ENCODE measurements around the gene EGFR.

The EGFR gene

DNA sequence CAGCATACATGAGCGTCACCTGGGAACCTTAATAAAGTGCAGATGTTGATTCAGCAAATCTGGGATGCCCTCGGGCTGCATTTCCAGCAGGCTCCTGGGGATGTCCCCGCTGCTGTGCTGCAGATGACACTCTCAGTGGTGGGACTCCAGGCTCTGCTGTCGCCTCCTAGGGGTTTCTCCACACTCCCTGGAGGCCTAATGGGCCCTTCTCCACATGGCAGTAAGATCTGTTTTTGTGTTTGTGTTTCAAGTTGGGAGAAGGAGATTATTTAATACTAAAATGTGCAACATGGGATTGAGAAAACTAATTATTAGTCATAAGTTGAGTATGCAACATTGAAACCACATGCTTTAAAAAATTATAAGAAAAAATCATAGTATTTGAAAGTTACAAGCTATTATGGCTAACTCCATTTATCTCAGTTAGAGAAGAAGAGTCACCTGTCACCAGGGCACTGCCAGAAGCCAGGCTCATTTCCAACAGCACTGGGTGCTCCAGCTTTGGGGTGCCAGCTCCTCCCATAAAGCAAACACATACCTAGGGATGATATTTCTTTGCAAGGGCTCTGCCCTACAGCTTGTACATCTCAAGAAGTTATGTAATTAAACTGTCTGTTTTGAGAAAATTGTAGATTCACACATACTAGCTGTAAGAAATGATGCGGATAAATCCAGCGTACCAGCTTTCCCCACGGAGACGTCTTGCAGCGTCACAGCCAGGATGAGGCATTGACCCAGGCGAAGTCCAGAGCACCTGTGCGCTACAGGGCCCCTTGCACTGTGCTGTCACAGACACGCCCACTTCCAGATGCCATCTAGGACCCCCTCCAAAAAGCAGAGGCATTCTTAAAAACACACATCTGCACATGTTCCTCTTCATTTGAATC, 106.4 kb downstream of the EGFR start:
- no peak for DNase-seq (ENCODE audit: low read depth in 2 of 2)

DNA sequence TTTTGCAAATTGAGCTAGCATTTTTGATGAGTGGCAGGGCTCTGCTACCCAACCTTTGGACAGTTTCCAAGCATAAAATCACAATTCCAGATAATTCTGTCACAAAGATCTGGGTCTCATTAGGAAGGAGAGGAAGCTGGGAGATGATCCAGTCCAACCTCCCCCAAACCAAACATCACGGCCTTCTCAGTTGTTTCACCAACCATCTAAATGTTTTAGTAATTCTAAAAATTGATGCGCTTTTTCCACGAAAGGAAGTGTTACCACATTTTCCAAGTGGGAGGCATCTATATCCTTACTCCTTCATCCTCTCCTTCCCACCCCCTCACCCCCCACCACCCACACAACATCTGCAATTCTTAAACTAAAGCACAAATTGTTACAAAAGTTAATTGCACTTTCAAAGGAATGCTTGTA, 108.3 kb downstream of the EGFR start:
- no peak for DNase-seq (ENCODE audit: low read depth in 2 of 2)

DNA sequence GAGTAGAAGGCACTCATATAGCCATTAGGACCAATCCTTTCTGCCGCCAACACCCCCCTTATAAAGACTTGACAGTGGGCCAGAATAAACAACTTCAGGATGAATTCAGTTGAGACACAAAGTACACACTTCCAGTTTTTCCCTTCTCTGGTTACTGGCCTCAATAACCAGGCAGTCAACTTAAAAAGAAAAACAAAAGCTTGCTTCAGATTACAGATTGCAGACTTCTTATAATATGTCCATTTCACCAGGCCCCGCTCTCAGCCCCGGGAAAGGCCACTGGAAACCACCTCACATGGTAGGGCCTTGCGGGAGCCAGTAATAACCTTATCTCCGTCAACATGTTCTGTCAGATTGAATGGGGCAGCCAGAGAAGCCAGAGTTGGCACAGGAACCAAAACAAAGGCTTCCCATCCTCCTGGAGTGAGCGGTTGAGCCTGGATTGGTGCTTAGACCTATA, 108.8 kb downstream of the EGFR start:
- no peak for DNase-seq (ENCODE audit: low read depth in 2 of 2)

DNA sequence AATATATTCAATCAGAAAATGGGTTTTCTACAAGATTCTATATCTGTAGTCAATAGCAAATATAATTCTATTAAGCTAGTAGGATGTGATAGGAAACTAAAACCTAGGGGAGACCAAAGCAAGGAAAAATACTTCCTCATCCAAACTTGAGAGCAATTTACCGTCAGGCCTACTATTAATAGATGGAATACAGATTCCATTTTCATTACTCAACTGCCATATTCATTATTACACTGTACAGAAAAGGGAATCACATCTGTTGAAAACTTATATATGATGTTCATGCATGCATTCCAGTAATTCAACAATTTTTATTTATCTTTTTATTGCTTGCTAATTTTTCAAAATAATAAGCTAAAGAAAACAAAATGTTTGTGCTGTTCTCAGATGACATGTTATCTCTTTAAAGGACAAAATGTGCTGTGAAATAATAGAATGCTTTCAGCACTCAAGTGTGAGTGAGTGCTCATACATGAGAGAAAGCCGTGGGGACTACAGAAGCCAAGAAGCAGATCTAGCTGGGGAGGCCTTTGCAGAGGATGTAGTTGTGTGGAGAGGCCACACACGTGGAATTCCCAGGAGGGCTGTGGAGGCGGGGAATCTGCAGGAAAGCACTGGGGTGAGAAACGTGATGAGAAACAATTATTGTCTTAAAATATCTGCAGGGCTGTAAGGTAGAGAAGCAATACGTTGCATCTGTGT, 110.0 kb downstream of the EGFR start:
- DNase-seq (ENCODE audit: low read depth in 2 of 2) = no peak

DNA sequence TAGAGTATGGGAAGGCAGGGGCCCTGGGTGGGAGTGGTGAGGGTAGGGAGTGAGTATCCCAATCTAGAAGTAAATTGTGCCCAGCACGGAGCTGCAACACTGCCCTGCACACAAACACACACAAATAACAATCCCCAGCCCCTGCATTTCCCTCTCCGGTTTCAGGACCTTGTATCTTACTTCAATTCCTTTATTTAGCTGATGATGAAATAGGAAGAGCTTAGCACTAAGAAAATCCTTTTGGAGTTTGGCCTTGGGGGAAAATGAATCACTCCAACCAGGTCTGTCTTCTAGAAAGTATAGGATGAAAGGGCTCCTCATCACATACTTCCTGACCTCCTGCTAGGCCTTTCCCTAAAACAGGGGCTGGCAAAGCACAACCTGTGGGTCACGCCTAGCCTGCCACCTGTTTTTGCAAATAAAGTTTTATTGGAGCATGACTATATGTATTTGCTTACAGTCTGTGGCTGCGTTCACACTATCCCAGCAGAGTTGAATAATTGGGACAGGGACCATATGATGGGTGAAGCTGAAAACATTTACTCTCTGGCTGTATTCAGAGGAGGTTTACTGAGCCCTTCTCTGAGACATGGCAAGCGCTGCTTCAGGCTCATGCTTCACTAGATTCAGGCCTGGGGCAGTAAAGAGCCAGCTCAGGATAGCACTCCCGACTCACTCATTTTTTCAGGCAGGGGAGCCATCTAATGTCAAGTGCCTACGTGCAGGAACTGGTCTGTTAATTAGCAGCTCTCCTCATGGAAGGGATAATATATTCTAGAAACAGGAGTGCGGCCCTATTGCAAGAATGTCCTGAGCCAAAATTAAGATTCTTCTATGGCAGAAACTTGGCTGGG, 111.0 kb downstream of the EGFR start:
- DNase-seq (ENCODE audit: low read depth in 2 of 2) = no peak

DNA sequence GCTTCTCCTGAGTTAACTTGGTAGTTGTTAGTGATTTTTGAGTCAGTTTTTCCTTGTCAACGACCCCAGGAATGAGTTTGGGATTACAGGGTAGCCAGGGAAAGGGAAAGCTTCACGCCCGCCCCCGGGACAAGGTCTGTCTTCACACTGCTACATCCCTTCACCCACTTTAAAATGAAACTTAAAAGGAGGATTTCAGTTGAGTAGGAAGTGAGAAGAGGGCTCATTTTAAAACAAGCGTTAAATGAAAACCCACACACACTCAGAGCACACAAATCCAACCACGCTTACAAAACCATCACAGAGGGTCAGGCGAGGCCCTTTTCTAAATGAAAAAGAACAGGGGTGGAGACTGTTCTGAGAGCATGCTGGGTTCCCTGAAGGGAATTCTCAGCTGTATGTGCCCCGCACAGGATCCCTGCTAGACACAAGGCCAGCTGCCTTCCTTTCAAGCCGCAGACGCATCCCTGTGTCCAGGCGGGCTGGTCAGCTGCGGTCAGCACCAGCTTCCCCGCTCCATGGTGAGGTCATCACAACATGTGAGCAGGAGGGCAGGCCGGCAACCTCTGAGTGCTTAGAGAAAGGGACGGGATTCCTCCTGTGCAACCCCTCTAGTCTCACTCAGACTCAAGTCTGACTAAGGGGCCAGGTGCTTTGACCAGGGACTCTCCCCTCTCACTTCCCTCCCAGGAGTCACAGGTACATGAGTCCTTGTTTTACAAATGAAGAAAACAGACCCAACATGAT, 111.8 kb downstream of the EGFR start:
- DNase-seq (ENCODE audit: low read depth in 2 of 2) = no peak

DNA sequence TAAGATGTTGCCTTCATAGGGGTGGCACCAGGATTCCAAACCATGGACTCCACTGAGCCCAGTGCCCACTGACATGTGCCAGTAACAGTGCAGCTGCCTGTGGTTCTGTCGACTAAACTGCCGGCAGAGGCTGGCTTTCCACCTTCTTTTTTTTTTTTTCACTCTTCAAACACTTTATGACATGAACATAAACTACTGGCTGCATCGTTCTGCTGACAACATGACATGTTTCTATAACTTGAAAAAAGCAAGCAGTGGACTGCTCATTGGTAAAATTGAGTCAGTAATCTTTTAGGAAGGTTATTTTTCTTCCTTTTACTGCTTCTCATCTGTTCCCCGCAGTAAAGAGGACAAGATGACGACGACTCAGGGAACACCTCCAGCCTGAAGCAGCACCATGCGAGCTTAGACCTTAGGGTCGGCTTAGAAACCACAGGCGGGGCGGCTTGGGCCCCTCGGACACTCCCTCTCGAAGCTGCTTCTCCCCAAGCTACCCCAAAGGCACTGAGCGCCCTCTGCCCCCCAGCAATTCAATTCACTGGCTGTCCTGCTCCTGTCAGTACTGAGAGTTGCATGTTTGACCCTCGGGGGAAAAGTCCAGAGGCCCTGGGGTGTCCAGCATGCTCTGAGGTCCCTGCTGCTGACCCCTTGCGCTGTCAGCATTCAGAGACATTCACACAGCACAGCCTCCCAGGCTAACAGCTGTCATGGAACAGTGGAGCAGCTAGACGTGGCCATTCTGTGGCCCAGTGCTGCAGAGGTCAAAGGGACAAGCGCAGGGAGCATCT, 112.5 kb downstream of the EGFR start:
- DNase-seq (ENCODE audit: low read depth in 2 of 2) = no peak

DNA sequence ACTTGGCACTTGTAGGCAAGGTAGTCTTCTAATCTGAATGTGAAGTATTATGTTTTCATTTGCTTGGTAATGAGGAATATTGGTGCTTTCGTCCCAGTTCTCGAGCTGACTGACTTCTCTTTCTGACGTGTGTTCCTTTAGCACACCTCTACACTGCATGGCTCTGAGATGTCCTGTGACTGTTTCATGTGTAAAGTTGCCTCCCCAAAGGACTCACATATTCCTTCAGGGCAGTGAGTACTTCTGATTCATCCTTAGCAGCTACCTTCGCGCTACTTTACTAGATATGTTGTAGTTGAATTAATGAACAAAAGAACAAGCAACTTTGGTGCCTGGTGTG, 113.7 kb downstream of the EGFR start:
- DNase-seq (ENCODE audit: low read depth in 2 of 2) = no peak

DNA sequence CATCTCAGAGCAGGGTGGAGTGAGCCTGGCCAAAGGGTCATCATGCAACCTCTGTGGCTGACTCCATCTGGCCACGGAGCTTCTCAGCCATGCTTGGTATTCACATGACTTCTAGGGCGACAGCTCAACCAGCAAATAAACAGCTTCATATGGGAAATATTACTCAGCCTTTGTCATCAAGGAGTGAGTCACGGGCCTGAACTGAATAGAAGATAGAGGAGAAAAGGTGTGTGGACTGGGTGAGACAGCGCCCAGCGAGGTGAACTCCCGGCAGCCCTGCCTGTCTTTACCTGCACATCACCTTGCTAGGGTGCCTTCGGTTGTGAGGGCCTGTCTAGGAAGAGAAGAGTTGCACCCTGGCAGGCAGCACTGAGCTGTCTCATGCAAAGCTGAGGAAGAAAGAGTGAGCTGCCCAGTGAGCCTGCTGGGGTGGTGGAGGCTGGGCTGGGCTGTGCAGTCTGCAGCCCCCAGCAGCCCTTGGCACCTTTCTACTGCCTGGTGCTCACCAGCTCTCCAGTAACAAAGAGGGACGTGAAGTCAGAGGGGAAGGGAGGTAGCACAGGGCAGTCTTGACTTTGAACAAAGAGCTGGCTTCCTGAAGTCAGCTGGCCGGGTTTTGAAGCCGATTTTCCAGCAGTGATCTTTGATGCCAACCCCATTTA, 114.2 kb downstream of the EGFR start:
- DNase-seq (ENCODE audit: low read depth in 2 of 2) = peak in 1 of 2 donors; percentile 8

DNA sequence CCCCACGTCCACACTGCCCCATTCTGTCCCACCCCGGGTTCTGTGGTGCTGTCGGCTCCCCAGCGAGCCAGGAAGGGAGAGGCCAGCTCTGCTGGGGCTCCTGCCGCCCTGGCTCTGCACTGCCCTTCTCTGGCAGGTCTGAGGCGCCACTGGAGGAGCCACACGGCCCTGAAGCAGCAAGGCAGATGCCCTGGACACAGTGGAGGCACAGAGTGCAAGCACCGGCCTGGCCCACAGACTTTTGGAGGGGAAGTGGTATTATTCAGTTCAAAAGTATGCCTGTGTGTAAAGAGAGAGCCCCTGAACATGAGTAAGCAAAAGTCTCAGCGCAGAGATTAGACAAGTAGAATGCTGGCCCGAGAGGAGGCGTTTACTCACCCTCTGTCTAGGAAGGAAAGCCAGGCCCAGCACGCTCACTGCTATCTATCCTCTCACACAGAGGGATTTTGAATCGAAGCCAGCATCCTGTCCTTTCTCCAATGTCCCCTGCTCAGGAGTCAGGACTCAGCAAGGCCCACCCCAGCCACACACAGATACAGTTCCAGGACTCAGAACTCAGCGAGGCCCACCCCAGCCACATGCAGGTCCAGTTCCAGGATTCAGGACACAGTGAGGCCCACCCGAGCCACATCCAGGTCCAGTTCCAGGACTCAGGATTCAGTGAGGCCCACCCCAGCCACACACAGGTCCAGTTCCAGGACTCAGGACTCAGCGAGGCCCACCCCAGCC, 115.0 kb downstream of the EGFR start:
- no peak for DNase-seq (ENCODE audit: low read depth in 2 of 2)

DNA sequence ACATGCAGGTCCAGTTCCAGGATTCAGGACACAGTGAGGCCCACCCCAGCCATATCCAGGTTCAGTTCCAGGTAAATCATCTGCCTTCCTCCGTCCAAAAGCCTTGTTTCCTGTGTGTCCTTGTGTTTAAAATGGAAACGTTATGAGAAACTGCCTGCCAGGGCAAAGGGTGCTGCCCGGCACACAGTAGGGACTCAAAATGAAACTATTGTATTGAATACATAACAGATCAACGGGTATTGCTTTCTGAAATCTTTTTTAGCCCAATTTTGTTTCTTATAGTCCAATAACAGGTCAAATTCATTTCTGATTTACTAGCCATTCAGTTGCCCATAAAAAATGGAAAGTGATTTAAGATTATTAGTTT, 115.5 kb downstream of the EGFR start:
- no peak for DNase-seq (ENCODE audit: low read depth in 2 of 2)

DNA sequence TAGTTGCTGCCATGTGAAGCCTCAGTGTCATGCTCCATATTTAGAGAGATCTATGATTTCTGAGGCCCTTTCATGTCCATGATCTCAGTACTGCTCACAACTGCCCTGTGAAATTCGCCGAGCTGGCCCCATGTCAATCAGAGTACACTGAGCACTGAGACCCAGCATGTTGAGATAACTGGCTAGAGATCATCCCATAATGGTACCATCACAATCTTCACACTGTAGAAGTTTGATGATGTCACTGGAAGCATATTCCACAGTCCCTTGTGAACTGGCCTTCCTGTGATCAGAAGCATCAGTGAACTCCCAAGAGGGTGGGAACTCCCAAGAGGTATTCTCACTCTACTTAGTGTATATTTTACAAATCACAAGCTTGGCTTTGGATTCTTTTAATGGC, 116.0 kb downstream of the EGFR start:
- no peak for DNase-seq (ENCODE audit: low read depth in 2 of 2)

DNA sequence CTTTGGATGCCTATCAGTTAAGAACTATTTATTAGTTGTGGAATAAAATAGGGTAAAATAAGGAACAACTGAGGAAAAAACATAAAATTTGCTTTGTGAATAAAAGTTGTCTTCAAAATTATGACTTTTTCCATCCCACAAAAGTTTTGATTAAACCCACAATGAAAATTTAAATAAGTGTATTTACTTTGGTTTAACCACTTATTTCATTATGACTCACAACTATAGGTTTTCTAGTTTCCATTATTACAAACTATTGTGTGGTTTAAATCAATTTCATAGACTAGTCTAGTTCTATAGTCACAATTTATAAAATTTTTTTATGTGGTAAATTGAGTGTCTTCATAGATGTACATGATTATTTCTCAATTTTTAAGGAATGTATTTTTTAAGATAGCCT, 116.6 kb downstream of the EGFR start:
- no peak for DNase-seq (ENCODE audit: low read depth in 2 of 2)

DNA sequence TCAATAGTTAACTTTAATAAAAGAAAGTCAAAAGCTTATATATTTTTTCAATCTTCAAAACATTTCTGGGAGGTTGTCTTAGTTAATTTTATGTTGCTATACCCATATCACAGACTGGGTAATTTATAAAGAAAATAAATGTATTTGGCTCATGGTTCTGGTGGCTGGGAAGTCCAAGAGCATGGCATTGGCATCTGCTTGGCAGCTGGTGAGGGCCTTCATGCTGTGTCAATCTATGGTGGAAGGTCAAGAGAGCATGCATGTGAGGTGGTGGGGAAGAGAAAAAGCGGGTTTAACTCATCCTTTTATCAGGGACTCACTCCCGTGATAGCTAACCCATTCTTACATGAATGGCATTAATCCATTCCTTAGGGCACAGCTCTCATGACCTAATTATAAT, 119.8 kb downstream of the EGFR start:
- no peak for DNase-seq (ENCODE audit: low read depth in 2 of 2)

DNA sequence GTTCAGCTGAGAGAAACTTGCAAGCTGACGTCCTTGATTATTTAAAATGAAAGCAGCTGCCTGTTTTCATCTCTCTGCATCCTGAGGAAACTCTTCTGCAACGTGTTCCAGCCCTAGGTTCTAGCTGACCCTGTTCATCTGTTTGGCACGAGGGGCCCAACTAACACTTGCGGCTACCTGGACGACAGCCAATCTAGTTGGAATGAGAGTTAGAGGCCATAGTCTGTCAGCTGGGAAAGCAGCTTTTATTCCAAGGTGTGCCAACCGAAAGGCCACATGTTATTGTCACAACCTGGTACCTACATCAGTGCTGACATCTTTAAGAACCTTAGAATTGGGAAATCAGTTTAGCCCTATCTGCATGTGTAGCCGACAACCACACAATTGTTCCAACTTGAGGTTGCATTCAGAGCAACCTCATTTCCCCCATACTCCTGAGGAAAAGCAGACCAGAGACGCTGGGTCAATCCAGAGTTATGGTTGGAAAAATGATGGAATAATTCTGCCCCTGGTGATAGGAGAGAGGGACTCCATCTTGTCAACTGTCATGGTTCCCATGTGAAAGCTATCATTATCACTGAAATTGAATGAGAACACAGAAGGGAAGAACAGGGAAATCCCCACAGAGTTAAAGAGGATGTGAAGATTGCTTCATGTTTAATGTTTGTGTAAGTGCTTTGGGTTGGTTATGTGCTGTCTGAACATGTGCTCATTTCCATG, 121.6 kb downstream of the EGFR start:
- no peak for DNase-seq (ENCODE audit: low read depth in 2 of 2)

DNA sequence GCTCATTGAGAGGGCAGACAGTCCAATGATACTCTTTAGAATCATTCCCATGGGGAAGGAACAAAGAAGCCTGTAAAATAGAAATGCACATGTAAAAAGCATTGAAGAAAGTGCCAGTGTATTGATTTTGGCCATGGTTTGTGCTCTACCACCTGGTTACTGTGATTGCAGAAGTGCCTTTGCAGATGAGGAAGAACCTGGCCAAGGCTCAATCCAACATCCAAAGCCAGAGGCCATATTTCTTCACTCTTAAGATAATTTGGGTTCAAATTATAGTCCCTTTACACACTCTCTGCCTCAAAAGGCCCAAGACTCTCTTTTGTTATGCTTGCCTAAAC, 122.1 kb downstream of the EGFR start:
- DNase-seq (ENCODE audit: low read depth in 2 of 2) = no peak

DNA sequence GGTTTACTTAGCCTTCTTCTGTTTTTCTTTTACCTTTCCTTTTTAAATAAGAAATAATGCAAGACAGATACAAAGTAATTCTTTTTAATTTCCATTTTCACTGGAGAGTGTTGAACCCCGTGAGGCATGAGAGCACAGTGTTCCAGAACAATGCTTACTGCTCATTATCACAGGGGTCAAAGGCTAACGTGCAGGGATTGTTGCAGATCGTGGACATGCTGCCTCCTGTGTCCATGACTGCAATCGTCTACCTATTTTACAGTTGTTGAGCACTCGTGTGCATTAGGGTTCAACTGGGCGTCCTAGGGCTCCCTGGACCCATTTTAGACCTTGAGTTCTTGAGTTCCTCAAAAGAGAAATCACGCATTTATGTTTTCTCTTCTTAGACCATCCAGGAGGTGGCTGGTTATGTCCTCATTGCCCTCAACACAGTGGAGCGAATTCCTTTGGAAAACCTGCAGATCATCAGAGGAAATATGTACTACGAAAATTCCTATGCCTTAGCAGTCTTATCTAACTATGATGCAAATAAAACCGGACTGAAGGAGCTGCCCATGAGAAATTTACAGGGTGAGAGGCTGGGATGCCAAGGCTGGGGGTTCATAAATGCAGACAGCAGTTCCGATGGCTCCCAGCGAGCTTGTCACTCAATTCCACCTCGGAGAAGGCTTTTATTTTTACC, 124.2 kb downstream of the EGFR start:
- no peak for DNase-seq (ENCODE audit: low read depth in 2 of 2)

Measured in stimulated activated CD8-positive, alpha-beta memory T cell treated with anti-CD3 and anti-CD28 coated beads, Interleukin-15, amount 100 ng/mL, for 48 hours (primary cell).